Gastroesophageal sphincter (tissue), 4 donors: Measurements from ENCODE around the gene NFKBIA. TPM values are rescaled to one million over a fixed set of nuclear protein-coding genes. Genes with fewer than 3 reads are reported as not detected.

Experiments
- ATAC-seq: fragments of 150-250 bp; one replicate; pipeline ENCODE4 v1.9.1; 2016; ENCODE audit warnings: mild to moderate bottlenecking, moderate library complexity
- H3K27ac ChIP-seq, 4 donors: fragments of 200-600 bp; sonication (generic) in 3 of 4; 1 replicate in 3 of 4; 2 replicates in 1 of 4; pipeline ENCODE4 v1.5.1; 2016 to 2019
- H3K27me3 ChIP-seq: fragments of 200-600 bp; sonication (generic); one replicate; pipeline ENCODE4 v1.5.1; 2019
- H3K36me3 ChIP-seq, 2 donors: fragments of 200-600 bp; sonication (generic); one replicate each; pipeline ENCODE4 v1.5.1; 2019; ENCODE audit warnings: control low read depth in 1 of 2
- H3K4me1 ChIP-seq, 3 donors: fragments of 200-600 bp; sonication (generic); 1 replicate in 2 of 3; 2 replicates in 1 of 3; pipeline ENCODE4 v1.5.1; 2016 to 2019; ENCODE audit warnings: control low read depth in 2 of 3
- H3K4me3 ChIP-seq, 2 donors: fragments of 200-600 bp; sonication (generic); one replicate each; pipeline ENCODE4 v1.5.1; 2019; ENCODE audit warnings: mild to moderate bottlenecking in 1 of 2, moderate library complexity in 1 of 2
- H3K9me3 ChIP-seq, 3 donors: fragments of 200-600 bp; sonication (generic); one replicate each; pipeline ENCODE4 v1.5.1; 2017 to 2019; ENCODE audit warnings: control low read depth in 2 of 3
- EP300 ChIP-seq: sonication (generic); formaldehyde crosslinking; IDR thresholded peaks from one replicate; pipeline ENCODE4 v1.6.1; 2017; ENCODE audit warnings: antibody characterized with exemption, mild to moderate bottlenecking
- POLR2A ChIP-seq, 2 donors: fragments of 450-650 bp; IDR thresholded peaks; one replicate each; pipeline ENCODE4 v1.6.1; 2017; ENCODE audit warnings: antibody characterized with exemption in 2 of 2, mild to moderate bottlenecking in 2 of 2, moderate library complexity in 1 of 2
- POLR2AphosphoS5 ChIP-seq: sonication (generic); formaldehyde crosslinking; IDR thresholded peaks from one replicate; pipeline ENCODE4 v1.6.1; 2017; ENCODE audit warnings: antibody characterized with exemption
- WGBS, 2 donors: methylation state at CpG; one replicate each; pipeline ENCODE4 v1.1.5; 2018; ENCODE audit warnings: low coverage in 1 of 2; 5-methylcytosine and 5-hydroxymethylcytosine counted together
- total RNA-seq, 4 donors: library from RNA; depleted of rRNA; stranded (reverse); fragments of >200 nt; gene quantifications; one replicate each; pipeline ENCODE4 v1.1.0, GENCODE V29; 2016
- TF ChIP-seq, protein P1 (sequence below), 4 experiments: fragments of 200-600 bp in 2 of 4; fragments of 450-650 bp in 2 of 4; sonication (generic) in 1 of 4; IDR thresholded peaks; one replicate each; pipeline ENCODE4 v1.5.1; 2017 to 2019; ENCODE audit warnings: antibody characterized with exemption in 4 of 4, mild to moderate bottlenecking in 2 of 4, moderate library complexity in 2 of 4

The NFKBIA gene
- total RNA-seq, 4 donors from 2014 or later = 285 to 493 (median 341) TPM

DNA sequence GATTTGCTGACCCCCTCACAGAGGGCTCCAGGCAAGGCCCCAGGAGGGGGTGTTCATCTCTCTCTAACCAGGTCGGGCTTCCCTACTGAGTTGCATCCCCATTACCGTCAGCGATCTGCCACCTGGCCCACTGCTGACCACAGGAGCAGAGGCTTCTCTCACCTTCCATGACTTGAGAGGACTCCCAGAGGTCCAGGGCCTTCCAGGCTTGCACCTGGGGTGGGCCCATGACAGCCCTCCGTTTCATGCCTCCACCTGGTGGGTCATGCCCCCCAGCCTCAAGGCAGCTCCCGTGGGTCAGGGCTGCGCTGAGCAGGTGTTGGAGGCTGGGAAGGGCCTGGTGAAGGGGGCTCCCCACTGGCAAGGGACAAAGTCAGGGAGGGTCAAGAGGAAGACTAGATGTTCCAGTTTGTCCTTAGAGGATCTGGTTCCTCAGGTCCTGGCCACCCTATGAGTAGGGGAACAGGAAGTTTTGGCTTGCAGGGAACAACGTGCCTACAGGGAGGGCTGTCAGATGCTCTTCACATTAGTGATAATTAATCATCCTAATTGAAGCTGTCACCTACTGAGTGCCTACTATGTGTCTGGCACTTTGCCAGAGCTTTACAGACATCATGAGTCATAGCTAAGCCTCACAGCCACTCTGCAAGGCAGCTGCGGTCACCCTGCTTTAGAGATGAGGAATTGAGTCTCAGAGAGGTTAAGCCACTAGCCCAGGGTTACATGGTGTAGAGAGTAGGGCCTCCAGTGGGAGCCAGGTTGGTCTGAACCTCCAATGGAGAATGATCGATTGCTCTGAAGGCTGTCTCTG, 13.8 kb downstream of the NFKBIA start:
- no peak for ATAC-seq
- WGBS, 2 donors = 72% methylated on average over 2 of the region's 9 CpGs; no CpG with 5 or more reads in 1 of the 2 donors

DNA sequence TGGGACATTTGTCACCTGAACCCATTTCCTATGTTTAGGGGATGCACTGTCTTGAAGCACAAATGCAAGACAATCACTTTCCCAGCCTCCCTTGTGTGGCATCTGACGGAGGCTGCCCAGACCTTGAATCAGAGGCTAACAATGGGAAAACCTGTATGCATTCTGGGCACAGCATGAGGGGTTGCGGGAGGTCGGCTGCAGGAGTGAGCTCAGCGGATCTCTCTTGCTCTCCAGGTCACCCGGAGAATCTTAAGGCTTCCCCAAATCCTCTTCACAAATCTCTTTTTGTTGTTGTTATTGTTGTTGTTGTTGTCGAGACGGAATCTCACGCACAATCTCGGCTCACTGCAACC, 15.3 kb downstream of the NFKBIA start:
- Histone ChIP-seq H3K27ac (no peak overlapping the region), H3K27me3 (no peaks in the 10 kb centered on the region), H3K4me1 (peaks cover 6 to 59% (median 21%) of the 10 kb centered on the region in 3 donors), H3K36me3 (no peaks in the 10 kb centered on the region), H3K4me3 (no peak overlapping the region), H3K9me3 (no peaks in the 10 kb centered on the region)
- WGBS, 2 donors = 96 to 100% methylated on average over 1 to 9 of the region's 9 CpGs
- ATAC-seq = no peak
- TF ChIP-seq POLR2A (IDR thresholded peaks at IDR 0.05) = no peak
- TF ChIP-seq, protein P1, sequence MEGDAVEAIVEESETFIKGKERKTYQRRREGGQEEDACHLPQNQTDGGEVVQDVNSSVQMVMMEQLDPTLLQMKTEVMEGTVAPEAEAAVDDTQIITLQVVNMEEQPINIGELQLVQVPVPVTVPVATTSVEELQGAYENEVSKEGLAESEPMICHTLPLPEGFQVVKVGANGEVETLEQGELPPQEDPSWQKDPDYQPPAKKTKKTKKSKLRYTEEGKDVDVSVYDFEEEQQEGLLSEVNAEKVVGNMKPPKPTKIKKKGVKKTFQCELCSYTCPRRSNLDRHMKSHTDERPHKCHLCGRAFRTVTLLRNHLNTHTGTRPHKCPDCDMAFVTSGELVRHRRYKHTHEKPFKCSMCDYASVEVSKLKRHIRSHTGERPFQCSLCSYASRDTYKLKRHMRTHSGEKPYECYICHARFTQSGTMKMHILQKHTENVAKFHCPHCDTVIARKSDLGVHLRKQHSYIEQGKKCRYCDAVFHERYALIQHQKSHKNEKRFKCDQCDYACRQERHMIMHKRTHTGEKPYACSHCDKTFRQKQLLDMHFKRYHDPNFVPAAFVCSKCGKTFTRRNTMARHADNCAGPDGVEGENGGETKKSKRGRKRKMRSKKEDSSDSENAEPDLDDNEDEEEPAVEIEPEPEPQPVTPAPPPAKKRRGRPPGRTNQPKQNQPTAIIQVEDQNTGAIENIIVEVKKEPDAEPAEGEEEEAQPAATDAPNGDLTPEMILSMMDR (IDR thresholded peaks at IDR 0.05) = no peak
- TF ChIP-seq EP300 = no peak
- TF ChIP-seq POLR2AphosphoS5 = no peak

More for the DNA sequence above, 13.8 kb downstream of the NFKBIA start:
- Histone ChIP-seq H3K27me3 (no peaks in the 10 kb centered on the region), H3K36me3 (no peaks in the 10 kb centered on the region), H3K4me1 (peaks cover 0 to 47% (median 10%) of the 10 kb centered on the region in 3 donors), H3K4me3 (no peak overlapping the region), H3K27ac (no peak overlapping the region), H3K9me3 (no peaks in the 10 kb centered on the region)
- TF ChIP-seq POLR2A (IDR thresholded peaks at IDR 0.05) (no peak), POLR2AphosphoS5 (no peak), EP300 (no peak)
- TF ChIP-seq, protein P1 (IDR thresholded peaks at IDR 0.05) = no peak

- H3K27me3 ChIP-seq = no peaks in the 10 kb centered on the region
- H3K36me3 ChIP-seq = no peaks in the 10 kb centered on the region
- H3K27ac ChIP-seq = no peak overlapping the region
- TF ChIP-seq POLR2A (IDR thresholded peaks at IDR 0.05) = no peak
- H3K4me3 ChIP-seq = no peak overlapping the region
- WGBS, 2 donors = 90 to 100% methylated on average over 8 to 13 of the region's 14 CpGs
- no peak for ATAC-seq
- peaks cover 9 to 59% (median 26%) of the 10 kb centered on the region in 3 donors for H3K4me1 ChIP-seq
- no peaks in the 10 kb centered on the region for H3K9me3 ChIP-seq
Measured at GRCh38 chr14:35388656-35389314, 15.8 kb downstream of the NFKBIA start.

GRCh38 chr14:35387713-35388579, 16.6 kb downstream of the NFKBIA start:
- no peaks in the 10 kb centered on the region for H3K36me3 ChIP-seq
- H3K4me1 ChIP-seq = peaks cover 14 to 60% (median 28%) of the 10 kb centered on the region in 3 donors
- no peak overlapping the region for H3K4me3 ChIP-seq
- TF ChIP-seq EP300 (no peak), POLR2A (IDR thresholded peaks at IDR 0.05) (no peak), POLR2AphosphoS5 (no peak)
- TF ChIP-seq, protein P1 (IDR thresholded peaks at IDR 0.05) = no peak
- WGBS, 2 donors = 89 to 100% methylated on average over 1 to 10 of the region's 14 CpGs
- no peaks in the 10 kb centered on the region for H3K9me3 ChIP-seq
- no peaks in the 10 kb centered on the region for H3K27me3 ChIP-seq
- no peak for ATAC-seq
- H3K27ac ChIP-seq = peak overlapping the region in 3 of 4 donors; percentile 85 to 95 (median 91)

- no peak for ATAC-seq
- 96 to 100% methylated on average over 1 to 6 of the region's 7 CpGs for WGBS, 2 donors
- Histone ChIP-seq H3K4me1 (peaks cover 14 to 61% (median 28%) of the 10 kb centered on the region in 3 donors), H3K27me3 (no peaks in the 10 kb centered on the region), H3K4me3 (no peak overlapping the region), H3K36me3 (no peaks in the 10 kb centered on the region), H3K9me3 (no peaks in the 10 kb centered on the region), H3K27ac (peak overlapping the region in 3 of 4 donors; percentile 85 to 95 (median 91))
- TF ChIP-seq EP300 = no peak
- TF ChIP-seq, protein P1 (IDR thresholded peaks at IDR 0.05) = no peak
- no peak for TF ChIP-seq POLR2A (IDR thresholded peaks at IDR 0.05)
- TF ChIP-seq POLR2AphosphoS5 = no peak
Measured at GRCh38 chr14:35387219-35387618, 17.3 kb downstream of the NFKBIA start.
